Loucy (cell line): ENCODE data around the gene KCNJ18.
"Not testable (repeated sequence)": the region's sequence is repeated elsewhere in the genome, so short reads cannot be mapped to it uniquely, and the experiment has no call there.

Experiments
- CTCF ChIP-seq: fragments of 200-600 bp; sonication (generic); conservative IDR thresholded peaks from 2 replicates; pipeline ENCODE4 v1.5.1; 2014; ENCODE audit warnings: mild to moderate bottlenecking, antibody characterized with exemption, low read length
- EZH2phosphoT487 ChIP-seq: fragments of 200-600 bp; IDR thresholded peaks from 2 replicates; pipeline ENCODE4 v1.6.1; 2018; ENCODE audit warnings: antibody characterized with exemption, mild to moderate bottlenecking, moderate library complexity, borderline replicate concordance

DNA sequence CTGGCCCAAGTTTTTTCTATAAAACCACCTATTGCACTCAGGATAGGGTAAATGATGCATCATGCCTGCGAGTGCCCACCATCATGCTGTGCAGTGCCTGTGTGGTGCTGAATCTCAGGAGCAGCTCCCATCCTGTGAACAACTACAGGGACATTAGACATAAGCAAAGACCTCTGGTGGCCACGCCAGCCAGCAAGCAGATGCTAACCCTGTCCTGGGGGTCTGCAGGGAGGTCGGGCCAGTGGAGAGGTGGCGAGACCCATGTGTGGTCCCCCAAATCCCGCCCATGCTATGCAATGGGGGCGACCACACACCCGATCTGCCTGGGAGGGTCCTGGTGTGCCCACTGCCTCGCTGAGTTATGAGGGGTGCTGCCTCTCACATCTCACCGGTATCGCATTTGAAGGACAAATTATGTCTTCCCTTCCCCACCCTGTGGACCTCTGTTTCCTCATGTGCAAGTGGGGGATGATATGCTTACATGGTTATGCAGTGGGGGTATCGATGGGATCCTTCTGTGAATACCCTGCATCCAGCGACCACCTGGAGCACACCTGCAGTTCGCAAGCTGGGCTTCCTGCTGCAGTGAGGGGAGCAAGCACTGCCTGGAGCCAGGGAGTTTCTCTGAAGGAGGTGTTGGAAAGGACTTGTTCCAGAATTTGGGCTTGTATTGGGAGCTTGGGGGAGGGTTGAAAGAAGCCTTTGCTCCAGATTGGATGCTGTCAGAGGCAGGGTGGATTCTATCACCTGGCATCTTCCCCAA is 23.4 kb upstream of the KCNJ18 start:
- TF ChIP-seq EZH2phosphoT487, CTCF: not testable (repeated sequence)
